Upper lobe of left lung (tissue), 6 donors: ENCODE measurements around the gene TOMM20L. TPM values are rescaled to one million over a fixed set of nuclear protein-coding genes. Genes with fewer than 3 reads are reported as not detected.
"Not testable (repeated sequence)": the region's sequence is repeated elsewhere in the genome, so short reads cannot be mapped to it uniquely, and the experiment has no call there.

Experiments used
- ATAC-seq, 2 donors: fragments of 200-7000 bp; cut with Tn5 transposase; one replicate each; pipeline ENCODE4 v1.9.1; 2022; ENCODE audit warnings: mild to moderate bottlenecking in 2 of 2, moderate library complexity in 2 of 2; ENCODE audit not compliant: low FRiP score in 2 of 2
- DNase-seq, 2 donors: peaks; one replicate each; pipeline ENCODE4 v3.0.0-alpha.2; 2019 to 2020
- H3K27ac ChIP-seq, 4 donors: fragments of 200-600 bp; sonication (generic); one replicate each; pipeline ENCODE4 v1.5.1; 2016 to 2019
- H3K27me3 ChIP-seq, 4 donors: fragments of 200-600 bp; sonication (generic); one replicate each; pipeline ENCODE4 v1.5.1; 2017 to 2019
- H3K36me3 ChIP-seq, 4 donors: fragments of 200-600 bp; sonication (generic); one replicate each; pipeline ENCODE4 v1.5.1; 2016 to 2019
- H3K4me1 ChIP-seq, 4 donors: fragments of 200-600 bp; sonication (generic); one replicate each; pipeline ENCODE4 v1.5.1; 2018 to 2019
- H3K4me3 ChIP-seq, 4 donors: fragments of 200-600 bp; sonication (generic); one replicate each; pipeline ENCODE4 v1.5.1; 2017 to 2019; ENCODE audit warnings: mild to moderate bottlenecking in 2 of 4, moderate library complexity in 1 of 4
- H3K9me3 ChIP-seq, 4 donors: fragments of 200-600 bp; sonication (generic); one replicate each; pipeline ENCODE4 v1.5.1; 2018 to 2019
- CTCF ChIP-seq, 6 experiments: fragments of 450-650 bp in 4 of 6; fragments of 200-600 bp in 2 of 6; sonication (generic) in 2 of 6; IDR thresholded peaks; one replicate each; pipeline ENCODE4 v1.5.1; 2016 to 2019; ENCODE audit warnings: antibody characterized with exemption in 6 of 6
- EP300 ChIP-seq, 4 donors: sonication (generic); formaldehyde crosslinking; IDR thresholded peaks; one replicate each; pipeline ENCODE4 v1.5.1; 2017; ENCODE audit warnings: antibody characterized with exemption in 4 of 4, control low read depth in 2 of 4
- POLR2A ChIP-seq, 4 donors: fragments of 450-650 bp; IDR thresholded peaks; one replicate each; pipeline ENCODE4 v1.5.1; 2016 to 2017; ENCODE audit warnings: antibody characterized with exemption in 4 of 4, mild to moderate bottlenecking in 2 of 4
- POLR2AphosphoS5 ChIP-seq, 2 donors: sonication (generic); formaldehyde crosslinking; IDR thresholded peaks; one replicate each; pipeline ENCODE4 v1.5.1; 2017; ENCODE audit warnings: antibody characterized with exemption in 2 of 2
- WGBS, 2 donors: methylation state at CpG; one replicate each; pipeline ENCODE4 v1.1.5; 2017 to 2018; 5-methylcytosine and 5-hydroxymethylcytosine counted together
- total RNA-seq, 6 donors: library from RNA; depleted of rRNA in 4 of 6; stranded (reverse); fragments of >200 nt in 4 of 6; gene quantifications; one replicate each; pipeline versions ENCODE4 v1.1.0 to v1.2.1, GENCODE V29; 2016 to 2021
- donor health status: DM: no; HTN: no; CAD: no; lungs with moderate emphysema.
- donor health status: DM: no; HTN: yes; CAD: no; lungs with severe emphysema.

The TOMM20L gene
- total RNA-seq, 6 donors from 2014 or later = 1.3 TPM; not detected in 5

DNA sequence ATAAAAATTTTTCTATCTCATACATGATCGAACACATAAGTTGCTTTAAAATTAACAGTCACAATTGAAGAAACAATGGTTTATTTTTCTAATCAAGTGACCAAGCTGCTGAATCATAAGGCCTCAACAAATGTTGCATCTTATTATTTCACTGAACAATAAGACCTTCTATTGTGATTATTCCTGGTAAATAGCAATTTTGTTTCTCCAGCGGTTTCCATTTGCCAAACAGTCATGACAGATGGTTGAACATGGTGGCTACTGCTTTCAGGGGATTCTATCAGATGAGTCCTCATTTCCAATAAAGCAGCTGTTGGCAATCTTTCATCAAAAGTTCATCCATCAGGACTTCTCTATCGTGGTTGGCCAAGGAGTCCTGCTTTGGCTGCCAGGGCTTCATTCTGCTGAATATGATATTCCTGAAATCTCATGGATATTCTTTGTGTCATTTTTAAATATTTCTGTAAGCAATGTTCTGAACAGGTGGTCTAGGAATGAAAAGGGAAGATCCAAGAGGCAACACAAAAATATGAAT lies 13.0 kb downstream of the TOMM20L start:
- ATAC-seq = no peak
- no peaks in the 10 kb centered on the region for H3K9me3 ChIP-seq

GRCh38 chr14:58414845-58415244 lies 19.1 kb downstream of the TOMM20L start:
- H3K4me3 ChIP-seq = no peak overlapping the region
- no peaks in the 10 kb centered on the region for H3K4me1 ChIP-seq
- peaks cover 5 to 56% (median 17%) of the 10 kb centered on the region in 4 donors for H3K36me3 ChIP-seq
- TF ChIP-seq CTCF (IDR thresholded peaks at IDR 0.05) (no peak), EP300 (IDR thresholded peaks at IDR 0.05) (no peak), POLR2A (IDR thresholded peaks at IDR 0.05) (no peak), POLR2AphosphoS5 (IDR thresholded peaks at IDR 0.05) (no peak)
- H3K9me3 ChIP-seq = no peaks in the 10 kb centered on the region
- no peaks in the 10 kb centered on the region for H3K27me3 ChIP-seq
- ATAC-seq (no peak), DNase-seq (no peak)
- no peak overlapping the region for H3K27ac ChIP-seq
- WGBS, 2 donors = 91 to 100% methylated on average over 1 of the region's 1 CpG

More for the DNA sequence above, 13.0 kb downstream of the TOMM20L start:
- no peaks in the 10 kb centered on the region for H3K4me1 ChIP-seq
- no peak overlapping the region for H3K27ac ChIP-seq
- H3K36me3 ChIP-seq = peaks cover 9 to 53% (median 27%) of the 10 kb centered on the region in 4 donors
- no peak overlapping the region for H3K4me3 ChIP-seq
- H3K27me3 ChIP-seq = no peaks in the 10 kb centered on the region
- 88 to 95% methylated on average over 3 of the region's 3 CpGs for WGBS, 2 donors
- TF ChIP-seq POLR2A (IDR thresholded peaks at IDR 0.05) = no peak
- no peak for TF ChIP-seq EP300 (IDR thresholded peaks at IDR 0.05)
- TF ChIP-seq CTCF (IDR thresholded peaks at IDR 0.05) = no peak
- no peak for TF ChIP-seq POLR2AphosphoS5 (IDR thresholded peaks at IDR 0.05)
- DNase-seq = no peak

DNA sequence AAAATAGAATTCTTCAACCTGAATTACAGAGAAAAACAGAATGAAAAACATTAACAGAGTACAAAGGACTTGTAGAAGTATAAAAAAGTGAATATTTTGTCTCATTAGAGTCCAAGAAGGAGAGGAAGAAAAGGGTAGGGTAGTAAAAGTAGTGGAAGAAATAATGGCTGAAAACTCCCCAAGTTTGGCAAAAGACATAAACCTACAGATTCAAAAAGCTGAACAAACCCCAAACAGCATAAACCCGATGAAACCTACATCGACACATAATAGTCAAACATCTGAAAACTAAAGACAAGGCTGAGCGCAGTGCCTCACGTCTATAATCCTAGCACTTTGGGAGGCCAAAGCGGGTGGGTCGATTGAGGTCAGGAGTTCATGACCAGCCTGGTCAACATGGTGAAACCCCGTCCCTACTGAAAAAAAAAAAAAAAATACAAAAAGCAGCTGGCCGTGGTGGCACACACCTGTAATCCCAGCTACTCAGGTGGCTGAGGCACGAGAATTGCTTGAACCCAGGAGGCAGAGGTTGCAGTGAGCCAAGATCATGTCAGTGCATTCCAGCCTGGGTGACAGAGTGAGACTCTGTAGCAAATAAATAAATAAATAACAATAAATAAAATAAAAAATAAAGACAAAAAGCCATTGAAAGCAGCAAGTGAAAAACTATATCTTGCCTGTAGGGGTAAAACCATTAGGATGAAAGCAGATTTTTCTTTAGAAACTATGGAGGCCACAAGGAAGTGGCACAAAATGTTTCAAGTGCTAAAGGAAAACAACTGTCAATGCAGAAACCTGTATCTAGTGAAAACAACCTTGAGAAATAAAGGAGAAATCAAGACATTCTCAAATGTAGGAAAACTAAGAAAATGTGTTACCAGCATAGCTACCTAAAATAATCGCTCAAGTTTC lies 20.2 kb downstream of the TOMM20L start:
- peaks cover 0 to 56% (median 13%) of the 10 kb centered on the region in 4 donors for H3K36me3 ChIP-seq
- no peak overlapping the region for H3K27ac ChIP-seq
- H3K4me3 ChIP-seq = no peak overlapping the region
- H3K4me1 ChIP-seq = no peaks in the 10 kb centered on the region
- 92 to 97% methylated on average over 10 of the region's 10 CpGs for WGBS, 2 donors
- ATAC-seq (no peak), DNase-seq (no peak)
- H3K9me3 ChIP-seq = no peaks in the 10 kb centered on the region
- no peaks in the 10 kb centered on the region for H3K27me3 ChIP-seq
- TF ChIP-seq POLR2AphosphoS5 (IDR thresholded peaks at IDR 0.05) (no peak), POLR2A (IDR thresholded peaks at IDR 0.05) (no peak)

DNA sequence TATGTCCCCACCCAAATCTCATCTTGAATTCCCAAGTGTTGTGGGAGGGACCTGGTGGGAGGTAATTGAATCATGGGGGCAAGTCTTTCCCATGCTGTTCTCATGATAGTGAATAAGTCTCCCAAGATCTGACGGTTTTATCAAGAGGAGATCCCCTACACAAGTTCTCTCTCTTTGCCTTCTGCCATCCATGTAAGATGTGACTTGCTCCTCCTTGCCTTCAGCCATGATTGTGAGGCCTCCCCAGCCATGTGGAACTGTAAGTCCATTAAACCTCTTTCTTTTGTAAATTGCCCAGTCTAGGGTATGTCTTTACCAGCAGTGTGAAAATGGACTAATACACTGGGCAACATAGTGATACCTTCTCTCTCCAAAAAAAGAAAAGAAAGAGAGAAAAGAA lies 21.2 kb downstream of the TOMM20L start:
- ATAC-seq = not testable (repeated sequence)
- 83 to 94% methylated on average over 1 of the region's 1 CpG for WGBS, 2 donors
- peaks cover 0 to 56% (median 7%) of the 10 kb centered on the region in 4 donors for H3K36me3 ChIP-seq

GRCh38 chr14:58426670-58427280 lies 31.0 kb downstream of the TOMM20L start:
- DNase-seq (peak; percentile 33 to 84), ATAC-seq (peak; percentile 84 to 90)
- TF ChIP-seq CTCF (IDR thresholded peaks at IDR 0.05) = no peak
- no peak for TF ChIP-seq EP300 (IDR thresholded peaks at IDR 0.05)
- no peak for TF ChIP-seq POLR2A (IDR thresholded peaks at IDR 0.05)
- no peak for TF ChIP-seq POLR2AphosphoS5 (IDR thresholded peaks at IDR 0.05)
- Histone ChIP-seq H3K4me1 (peaks cover 19 to 29% (median 21%) of the 10 kb centered on the region in 4 donors), H3K4me3 (peak overlapping the region; percentile 80 to 91 (median 87)), H3K27me3 (no peaks in the 10 kb centered on the region), H3K36me3 (peaks cover 0 to 27% (median 3%) of the 10 kb centered on the region in 4 donors), H3K9me3 (no peaks in the 10 kb centered on the region), H3K27ac (peak overlapping the region; percentile 88 to 98 (median 92))
- 1% methylated on average over 28 to 34 of the region's 35 CpGs for WGBS, 2 donors

More for the DNA sequence above, 21.2 kb downstream of the TOMM20L start:
- not testable (repeated sequence) for H3K9me3 ChIP-seq, H3K4me3 ChIP-seq, H3K4me1 ChIP-seq, H3K27ac ChIP-seq, DNase-seq, H3K27me3 ChIP-seq
